GM18861 (cell line): ENCODE results near the gene EPHA1.

ENCODE experiments used
- ATAC-seq: cut with Tn5 transposase; IDR thresholded peaks from one replicate; pipeline ENCODE4 v1.9.1; 2021; ENCODE audit not compliant: unreplicated experiment

The EPHA1 gene

GRCh38 chr7:143408686-143409561 is at the start of gene EPHA1:
EPHA1 (minus strand) TSS chr7:143408856; CDS start chr7:143408805, 51 bp downstream.
- no peak for ATAC-seq

- no peak for ATAC-seq
Measured at GRCh38 chr7:143458263-143458662, 49.6 kb upstream of the EPHA1 start.

GRCh38 chr7:143456992-143457793 is 48.5 kb upstream of the EPHA1 start:
- no peak for ATAC-seq

DNA sequence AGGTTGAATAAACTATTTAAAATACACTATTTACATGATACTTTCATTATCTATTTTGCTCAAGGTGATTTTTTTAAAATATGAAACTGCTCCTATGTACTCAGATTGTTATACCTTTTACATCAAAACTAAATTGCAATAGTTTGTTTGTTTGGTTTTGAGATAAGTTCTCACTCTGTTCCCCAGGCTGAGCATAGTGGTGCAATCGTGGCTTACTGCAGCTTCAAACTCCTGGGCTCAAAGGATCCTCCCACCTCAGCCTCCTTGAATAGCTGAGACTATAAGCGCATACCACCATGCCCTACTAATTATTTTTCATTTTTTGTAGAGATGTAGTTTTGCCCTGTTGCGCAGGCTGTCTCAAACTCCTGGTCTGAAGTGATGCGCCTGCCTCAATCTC is 47.3 kb upstream of the EPHA1 start:
- no peak for ATAC-seq

GRCh38 chr7:143455491-143455890 is 46.8 kb upstream of the EPHA1 start:
- no peak for ATAC-seq

DNA sequence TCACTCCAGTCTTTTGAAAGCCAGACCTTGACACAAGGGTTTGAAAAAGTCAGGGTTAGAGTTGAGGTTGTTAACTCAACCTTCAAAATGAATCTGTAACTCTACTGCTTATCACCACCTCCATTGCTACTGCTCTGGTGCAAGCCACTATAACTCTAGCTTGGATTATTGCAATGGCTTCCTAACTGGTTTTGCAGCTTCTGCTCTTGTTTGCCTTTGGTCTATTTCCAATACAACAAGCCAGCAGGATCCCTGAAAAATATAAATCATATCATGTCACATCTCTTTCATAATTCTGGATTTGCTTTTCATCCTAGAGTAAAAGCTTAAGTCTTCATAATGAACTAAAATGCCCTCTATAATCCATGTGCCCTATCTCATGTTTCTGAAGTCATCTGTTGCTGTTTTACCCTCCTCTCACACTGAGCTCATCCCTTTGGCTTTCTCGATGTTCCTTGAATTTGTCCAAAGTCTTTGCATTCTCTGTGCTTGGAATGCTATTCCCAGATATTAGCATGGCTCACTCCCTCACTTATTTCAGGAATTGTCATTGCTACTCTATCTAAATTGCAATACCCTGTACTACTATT is 45.5 kb upstream of the EPHA1 start:
- no peak for ATAC-seq

- no peak for ATAC-seq
Measured at GRCh38 chr7:143452495-143452894, 43.8 kb upstream of the EPHA1 start.

GRCh38 chr7:143451746-143452145 is 43.1 kb upstream of the EPHA1 start:
- ATAC-seq, result no peak

DNA sequence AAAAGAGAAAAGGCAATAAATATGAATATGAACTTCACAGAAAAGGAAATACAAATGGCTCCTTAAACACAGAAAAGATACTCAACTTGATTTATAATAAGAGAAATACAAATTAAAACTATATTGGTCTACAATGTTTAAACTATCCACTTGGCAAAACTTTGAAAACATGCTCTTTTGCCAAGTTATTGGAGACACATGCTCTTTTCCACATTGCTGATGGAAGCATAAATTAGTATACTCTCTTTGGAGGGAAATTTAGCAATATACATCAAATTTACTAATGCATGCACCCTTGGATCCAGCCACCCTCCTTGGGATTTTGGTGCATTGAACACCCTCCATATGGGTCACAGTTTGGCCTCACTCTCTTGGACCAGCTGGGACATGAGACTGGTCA is 42.5 kb upstream of the EPHA1 start:
- no peak for ATAC-seq

DNA sequence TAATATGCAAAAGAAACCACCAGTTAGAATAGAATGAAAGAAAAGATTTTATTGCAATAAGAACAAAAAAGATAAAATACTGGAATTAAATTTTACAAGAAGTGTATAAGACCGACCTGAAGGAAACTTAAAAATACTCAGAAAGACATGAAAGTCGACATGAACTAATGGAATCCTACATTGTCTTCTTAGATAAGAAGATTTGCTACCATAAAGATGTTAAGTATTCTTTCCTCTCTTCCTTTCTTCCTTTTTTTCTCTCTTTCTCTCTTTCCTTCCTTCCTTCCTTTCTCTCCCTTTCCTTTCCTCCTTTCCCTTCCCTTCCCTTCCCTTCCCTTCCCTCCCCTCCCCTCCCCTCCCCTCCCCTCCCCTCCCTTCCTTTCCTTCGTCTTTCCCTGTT is 41.1 kb upstream of the EPHA1 start:
- no peak for ATAC-seq

DNA sequence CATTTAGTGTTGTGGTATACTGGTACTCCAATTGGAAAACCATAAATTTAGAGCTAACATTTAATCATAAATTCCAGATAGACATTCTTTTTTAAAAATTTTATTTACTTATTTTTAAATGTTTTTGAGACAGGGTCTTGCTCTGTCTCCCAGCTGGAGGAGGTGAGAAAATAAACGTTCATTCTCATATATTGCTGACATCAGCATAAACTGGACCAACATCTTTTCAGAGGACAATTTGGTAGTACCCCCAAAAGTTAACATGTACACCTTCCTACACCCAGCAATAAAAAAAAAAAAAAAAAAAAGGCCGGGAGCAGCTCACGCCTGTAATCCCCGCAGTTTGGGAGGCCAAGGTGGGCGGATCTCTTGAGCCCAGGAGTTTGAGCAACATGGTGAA is 39.8 kb upstream of the EPHA1 start:
- ATAC-seq, result no peak

GRCh38 chr7:143447466-143447865 is 38.8 kb upstream of the EPHA1 start:
- ATAC-seq, result no peak

GRCh38 chr7:143444785-143445184 is 36.1 kb upstream of the EPHA1 start:
- no peak for ATAC-seq

DNA sequence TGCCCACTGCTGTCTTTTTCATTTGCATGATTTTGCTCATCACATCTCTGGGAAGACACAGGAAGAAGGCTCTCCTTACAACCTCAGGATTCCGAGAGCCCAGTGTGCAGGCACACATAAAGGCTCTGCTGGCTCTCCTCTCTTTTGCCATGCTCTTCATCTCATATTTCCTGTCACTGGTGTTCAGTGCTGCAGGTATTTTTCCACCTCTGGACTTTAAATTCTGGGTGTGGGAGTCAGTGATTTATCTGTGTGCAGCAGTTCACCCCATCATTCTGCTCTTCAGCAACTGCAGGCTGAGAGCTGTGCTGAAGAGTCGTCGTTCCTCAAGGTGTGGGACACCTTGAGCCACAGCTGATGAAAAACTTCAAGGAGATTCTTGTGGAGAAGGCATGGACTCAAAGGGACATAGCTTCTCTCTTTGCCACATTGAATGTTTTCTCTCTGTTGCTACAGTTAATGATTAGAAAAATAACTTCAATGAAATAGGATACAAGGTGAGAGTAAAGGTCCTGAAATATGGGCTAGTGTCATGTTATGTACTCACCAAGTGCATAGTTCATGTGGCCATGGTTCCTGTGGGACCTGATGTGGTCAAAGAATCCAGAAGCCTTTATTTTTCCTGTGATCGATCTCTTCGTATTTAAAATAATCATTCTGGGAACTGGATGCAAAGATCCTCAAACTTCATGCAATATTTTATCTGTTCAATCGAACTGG is 35.6 kb upstream of the EPHA1 start:
- ATAC-seq, result no peak

- no peak for ATAC-seq
Measured at GRCh38 chr7:143443153-143443552, 34.5 kb upstream of the EPHA1 start, which contains the start of gene TAS2R60. TAS2R60 (plus strand) TSS chr7:143443453; CDS start chr7:143443453, 0 bp downstream.

GRCh38 chr7:143439866-143440265 is 31.2 kb upstream of the EPHA1 start:
- ATAC-seq, result no peak

DNA sequence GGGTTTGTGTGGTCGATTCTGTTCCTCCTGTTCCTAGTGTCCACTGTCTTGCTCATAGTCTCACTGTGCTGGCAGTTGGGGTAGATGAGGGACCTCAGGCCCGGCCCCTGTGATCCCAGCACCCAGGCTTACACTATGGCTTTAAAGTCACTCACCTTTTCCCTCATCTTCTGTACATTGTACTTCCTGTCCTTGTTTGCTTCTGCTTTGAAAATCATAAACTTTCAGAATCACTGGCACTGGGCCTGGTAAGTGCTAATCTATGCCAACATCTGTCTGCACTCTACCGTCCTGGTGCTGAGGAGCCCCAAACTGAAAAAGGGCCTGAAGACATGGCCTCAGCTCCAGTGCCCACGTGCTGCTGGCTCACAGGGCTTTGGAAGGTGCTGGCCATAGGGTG is 28.9 kb upstream of the EPHA1 start:
- ATAC-seq, result no peak

DNA sequence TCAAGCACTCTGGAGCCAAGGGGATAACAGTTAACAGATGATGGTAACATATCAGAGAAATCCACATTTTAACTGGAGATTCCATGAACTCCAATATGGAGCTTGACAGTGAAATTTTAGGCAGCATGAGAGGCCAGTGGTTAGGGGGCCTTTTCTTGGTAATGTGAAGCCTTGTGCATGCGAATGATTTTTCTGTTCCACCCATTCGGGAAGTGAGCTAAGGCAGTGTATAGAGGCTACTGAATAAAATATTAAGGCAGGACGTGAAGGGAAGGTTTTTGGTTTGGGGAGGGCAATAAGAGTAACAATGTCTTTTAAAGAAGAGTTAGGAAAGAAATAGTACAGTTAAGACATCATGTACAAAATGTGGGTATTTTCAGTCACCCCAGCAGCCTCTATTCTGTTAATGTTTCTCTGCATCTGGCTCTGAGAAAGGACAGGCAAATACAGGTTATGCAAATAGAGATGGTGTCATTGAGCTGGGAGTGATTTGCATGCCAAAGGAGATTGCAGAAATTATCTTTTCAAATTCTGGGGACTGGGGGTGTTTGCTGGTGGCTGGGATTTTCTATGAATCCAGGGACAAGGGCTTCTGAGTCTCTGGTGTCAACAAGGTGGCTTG is 27.8 kb upstream of the EPHA1 start:
- peak; percentile 92 for ATAC-seq

DNA sequence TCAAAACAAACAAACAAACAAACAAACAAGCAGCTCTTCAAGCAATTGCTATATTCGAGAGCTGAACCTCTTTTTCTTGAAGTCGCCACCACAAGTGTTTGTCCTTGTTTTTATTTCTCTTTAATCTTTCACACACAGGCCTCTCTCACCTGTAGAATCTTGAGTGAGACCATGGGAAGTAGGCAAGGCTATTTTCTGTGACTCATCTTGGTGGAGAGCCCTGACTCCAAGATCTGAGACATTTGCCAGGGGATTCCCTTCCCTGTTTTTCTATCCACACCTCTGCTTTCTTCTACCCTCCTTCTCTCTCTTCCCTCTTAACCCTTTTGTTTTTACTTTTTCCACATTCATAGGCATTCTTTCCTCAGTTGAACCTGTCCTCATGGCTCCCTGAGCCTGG is 26.6 kb upstream of the EPHA1 start:
- no peak for ATAC-seq

- no peak for ATAC-seq
Measured at GRCh38 chr7:143434660-143435059, 26.0 kb upstream of the EPHA1 start.

- ATAC-seq, result no peak
Measured at GRCh38 chr7:143433759-143434158, 25.1 kb upstream of the EPHA1 start.
